ENCODE results near the gene CHAF1B.

The CHAF1B gene

DNA sequence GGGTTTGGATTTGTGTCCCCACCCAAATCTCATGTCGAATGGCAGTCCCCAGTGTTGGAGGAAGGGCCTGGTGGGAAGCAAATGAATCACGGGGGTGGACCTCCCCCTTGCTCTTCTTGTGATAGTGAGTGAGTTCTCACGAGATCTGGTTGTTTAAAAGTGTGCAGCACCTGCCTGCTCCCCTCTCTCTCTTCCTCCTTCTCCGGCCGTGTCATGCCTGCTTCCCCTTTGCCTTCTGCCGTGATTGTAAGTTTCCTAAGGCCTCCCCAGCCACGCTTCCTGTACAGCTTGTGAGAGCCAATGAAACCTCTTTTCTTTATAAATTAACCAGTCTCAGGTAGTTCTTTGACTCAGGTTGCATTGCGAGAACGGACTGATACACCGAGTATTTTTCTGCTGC, 78.8 kb downstream of the CHAF1B start:
- DNase-seq (ENCODE audit: low read depth) = no peak

DNA sequence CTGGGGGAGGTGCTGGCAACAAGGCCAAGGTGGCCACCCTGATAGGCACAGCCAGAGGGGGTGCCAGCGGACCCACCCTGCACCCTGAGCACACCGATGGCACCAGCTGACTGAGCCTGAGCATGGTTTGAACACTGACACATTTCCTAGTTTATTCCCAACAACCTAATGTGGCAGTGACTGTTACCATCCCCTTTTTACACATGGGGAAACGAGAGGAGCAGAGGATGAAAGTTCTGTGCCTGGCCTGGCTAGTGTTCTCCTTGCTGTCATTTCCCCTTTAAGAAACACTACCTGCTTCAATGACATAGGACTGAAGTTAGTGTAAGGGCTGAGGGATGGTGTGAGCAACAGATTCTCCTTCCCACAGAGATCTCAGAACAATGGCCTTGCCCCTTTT, 79.4 kb downstream of the CHAF1B start:
- no peak for DNase-seq (ENCODE audit: low read depth)

DNA sequence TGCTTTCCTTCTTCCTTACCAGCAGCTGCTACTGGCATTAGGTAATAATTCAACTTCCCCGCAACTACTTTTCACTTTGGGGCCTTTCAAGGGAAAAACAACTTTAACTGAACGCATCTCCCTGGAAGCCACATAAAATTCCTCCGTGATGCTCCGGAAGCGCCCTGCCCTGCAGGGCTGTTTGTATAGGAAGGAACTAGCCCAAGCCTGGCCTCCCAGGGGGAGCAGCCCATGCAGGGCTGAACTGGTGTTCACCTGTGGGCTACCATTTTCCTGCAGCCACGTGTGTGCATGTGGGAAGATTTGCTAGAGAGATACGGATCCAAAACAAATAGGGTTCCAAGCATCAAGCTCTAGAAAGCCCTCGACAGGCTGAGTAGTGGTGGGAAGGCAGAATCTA, 80.3 kb downstream of the CHAF1B start:
- no peak for DNase-seq (ENCODE audit: low read depth)

DNA sequence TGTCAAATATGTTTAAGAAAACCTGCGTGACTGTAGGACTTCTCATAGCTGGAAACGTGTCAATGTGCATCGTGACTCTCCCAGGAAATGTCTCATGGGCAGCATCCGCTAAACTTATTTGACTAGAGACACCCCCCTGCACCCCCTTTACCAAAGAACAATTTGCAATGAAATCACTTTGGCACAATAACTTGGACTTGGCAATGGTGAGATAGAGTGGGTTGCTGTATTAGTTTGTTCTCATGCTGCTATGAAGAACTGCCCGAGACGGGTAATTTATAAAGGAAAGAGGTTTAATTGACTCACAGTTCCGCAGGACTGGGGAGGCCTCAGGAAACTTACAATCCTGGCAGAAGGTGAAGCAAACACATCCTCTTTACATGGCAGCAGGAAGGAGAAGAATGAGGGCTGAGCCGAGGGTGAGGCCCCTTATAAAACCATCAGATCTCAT, 80.9 kb downstream of the CHAF1B start:
- no peak for DNase-seq (ENCODE audit: low read depth)
